ENCODE results near the gene CSHL1.

- TF ChIP-seq, protein P1, sequence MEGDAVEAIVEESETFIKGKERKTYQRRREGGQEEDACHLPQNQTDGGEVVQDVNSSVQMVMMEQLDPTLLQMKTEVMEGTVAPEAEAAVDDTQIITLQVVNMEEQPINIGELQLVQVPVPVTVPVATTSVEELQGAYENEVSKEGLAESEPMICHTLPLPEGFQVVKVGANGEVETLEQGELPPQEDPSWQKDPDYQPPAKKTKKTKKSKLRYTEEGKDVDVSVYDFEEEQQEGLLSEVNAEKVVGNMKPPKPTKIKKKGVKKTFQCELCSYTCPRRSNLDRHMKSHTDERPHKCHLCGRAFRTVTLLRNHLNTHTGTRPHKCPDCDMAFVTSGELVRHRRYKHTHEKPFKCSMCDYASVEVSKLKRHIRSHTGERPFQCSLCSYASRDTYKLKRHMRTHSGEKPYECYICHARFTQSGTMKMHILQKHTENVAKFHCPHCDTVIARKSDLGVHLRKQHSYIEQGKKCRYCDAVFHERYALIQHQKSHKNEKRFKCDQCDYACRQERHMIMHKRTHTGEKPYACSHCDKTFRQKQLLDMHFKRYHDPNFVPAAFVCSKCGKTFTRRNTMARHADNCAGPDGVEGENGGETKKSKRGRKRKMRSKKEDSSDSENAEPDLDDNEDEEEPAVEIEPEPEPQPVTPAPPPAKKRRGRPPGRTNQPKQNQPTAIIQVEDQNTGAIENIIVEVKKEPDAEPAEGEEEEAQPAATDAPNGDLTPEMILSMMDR (IDR thresholded peaks at IDR 0.05) = peak; percentile 53 to 95 (median 68)
- no peak for TF ChIP-seq POLR2A (IDR thresholded peaks at IDR 0.05)
These were observed 621 bp upstream of the CSHL1 start for GRCh38 chr17:63911657-63912100.

All from upper lobe of left lung (tissue), 4 donors.